ENCODE data around the gene MT3.

GRCh38 chr16:56630134-56630533 lies 40.8 kb downstream of the MT3 start:
- TF ChIP-seq POLR2A (IDR thresholded peaks at IDR 0.05) = no peak
- no peak for TF ChIP-seq CTCF (IDR thresholded peaks at IDR 0.05)
